Progenitor cell of endocrine pancreas (in vitro differentiated cells): ENCODE results near the gene ETF1. TPM values are rescaled to one million over a fixed set of nuclear protein-coding genes. Genes with fewer than 3 reads are reported as not detected.

Source experiments
- DNase-seq: peaks from one replicate; pipeline ENCODE4 v3.0.0; 2021; ENCODE audit warnings: low spot score; ENCODE audit not compliant: unreplicated experiment
- H3K27ac Mint-ChIP-seq: 2 replicates; pipeline ENCODE4 v1.8.0; 2021; ENCODE audit warnings: mild to moderate bottlenecking, moderate library complexity, mixed read lengths
- H3K27me3 Mint-ChIP-seq: 2 replicates; pipeline ENCODE4 v1.8.0; 2021; ENCODE audit warnings: mixed read lengths
- H3K36me3 Mint-ChIP-seq: 2 replicates; pipeline ENCODE4 v1.8.0; 2022; ENCODE audit warnings: mixed read lengths; ENCODE audit not compliant: insufficient read depth
- H3K4me1 Mint-ChIP-seq: 2 replicates; pipeline ENCODE4 v1.8.0; 2021; ENCODE audit warnings: low read depth, mixed read lengths
- H3K4me3 Mint-ChIP-seq: 2 replicates; pipeline ENCODE4 v1.8.0; 2021; ENCODE audit warnings: low read depth, mild to moderate bottlenecking, moderate library complexity, mixed read lengths
- H3K9me3 Mint-ChIP-seq: 2 replicates; pipeline ENCODE4 v1.8.0; 2021; ENCODE audit warnings: low read depth, mixed read lengths
- total RNA-seq: library from RNA; stranded (reverse); gene quantifications from 2 replicates; pipeline ENCODE4 v1.2.1, GENCODE V29; 2021
- TF ChIP-seq, protein P1 (sequence below): fragments of 200-600 bp; sonication (generic); IDR thresholded peaks from one replicate; pipeline ENCODE4 v1.5.0; 2021; ENCODE audit warnings: antibody characterized with exemption, mild to moderate bottlenecking; ENCODE audit not compliant: unreplicated experiment

Gene ETF1
- total RNA-seq, 1 donor from 2014 or later, result 73.1 TPM

GRCh38 chr5:138467711-138468132 lies 75.3 kb downstream of the ETF1 start:
- DNase-seq, result no peak
- TF ChIP-seq, protein P1, sequence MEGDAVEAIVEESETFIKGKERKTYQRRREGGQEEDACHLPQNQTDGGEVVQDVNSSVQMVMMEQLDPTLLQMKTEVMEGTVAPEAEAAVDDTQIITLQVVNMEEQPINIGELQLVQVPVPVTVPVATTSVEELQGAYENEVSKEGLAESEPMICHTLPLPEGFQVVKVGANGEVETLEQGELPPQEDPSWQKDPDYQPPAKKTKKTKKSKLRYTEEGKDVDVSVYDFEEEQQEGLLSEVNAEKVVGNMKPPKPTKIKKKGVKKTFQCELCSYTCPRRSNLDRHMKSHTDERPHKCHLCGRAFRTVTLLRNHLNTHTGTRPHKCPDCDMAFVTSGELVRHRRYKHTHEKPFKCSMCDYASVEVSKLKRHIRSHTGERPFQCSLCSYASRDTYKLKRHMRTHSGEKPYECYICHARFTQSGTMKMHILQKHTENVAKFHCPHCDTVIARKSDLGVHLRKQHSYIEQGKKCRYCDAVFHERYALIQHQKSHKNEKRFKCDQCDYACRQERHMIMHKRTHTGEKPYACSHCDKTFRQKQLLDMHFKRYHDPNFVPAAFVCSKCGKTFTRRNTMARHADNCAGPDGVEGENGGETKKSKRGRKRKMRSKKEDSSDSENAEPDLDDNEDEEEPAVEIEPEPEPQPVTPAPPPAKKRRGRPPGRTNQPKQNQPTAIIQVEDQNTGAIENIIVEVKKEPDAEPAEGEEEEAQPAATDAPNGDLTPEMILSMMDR, result no peak
- H3K9me3 Mint-ChIP-seq, result no peaks in the 10 kb centered on the region
- peaks cover 16% of the 10 kb centered on the region for H3K27me3 Mint-ChIP-seq
- H3K27ac Mint-ChIP-seq, result peak overlapping the region; percentile 93
- H3K36me3 Mint-ChIP-seq, result peaks cover 13% of the 10 kb centered on the region
- peak overlapping the region; percentile 81 for H3K4me3 Mint-ChIP-seq
- peaks cover 17% of the 10 kb centered on the region for H3K4me1 Mint-ChIP-seq

- H3K4me1 Mint-ChIP-seq, result peaks cover 13% of the 10 kb centered on the region
- DNase-seq, result no peak
- TF ChIP-seq, protein P1, result no peak
- peak overlapping the region; percentile 93 for H3K27ac Mint-ChIP-seq
- peak overlapping the region; percentile 81 for H3K4me3 Mint-ChIP-seq
- H3K27me3 Mint-ChIP-seq, result peaks cover 16% of the 10 kb centered on the region
- peaks cover 13% of the 10 kb centered on the region for H3K36me3 Mint-ChIP-seq
- H3K9me3 Mint-ChIP-seq, result no peaks in the 10 kb centered on the region
Observed at GRCh38 chr5:138466900-138467710, 75.9 kb downstream of the ETF1 start.

DNA sequence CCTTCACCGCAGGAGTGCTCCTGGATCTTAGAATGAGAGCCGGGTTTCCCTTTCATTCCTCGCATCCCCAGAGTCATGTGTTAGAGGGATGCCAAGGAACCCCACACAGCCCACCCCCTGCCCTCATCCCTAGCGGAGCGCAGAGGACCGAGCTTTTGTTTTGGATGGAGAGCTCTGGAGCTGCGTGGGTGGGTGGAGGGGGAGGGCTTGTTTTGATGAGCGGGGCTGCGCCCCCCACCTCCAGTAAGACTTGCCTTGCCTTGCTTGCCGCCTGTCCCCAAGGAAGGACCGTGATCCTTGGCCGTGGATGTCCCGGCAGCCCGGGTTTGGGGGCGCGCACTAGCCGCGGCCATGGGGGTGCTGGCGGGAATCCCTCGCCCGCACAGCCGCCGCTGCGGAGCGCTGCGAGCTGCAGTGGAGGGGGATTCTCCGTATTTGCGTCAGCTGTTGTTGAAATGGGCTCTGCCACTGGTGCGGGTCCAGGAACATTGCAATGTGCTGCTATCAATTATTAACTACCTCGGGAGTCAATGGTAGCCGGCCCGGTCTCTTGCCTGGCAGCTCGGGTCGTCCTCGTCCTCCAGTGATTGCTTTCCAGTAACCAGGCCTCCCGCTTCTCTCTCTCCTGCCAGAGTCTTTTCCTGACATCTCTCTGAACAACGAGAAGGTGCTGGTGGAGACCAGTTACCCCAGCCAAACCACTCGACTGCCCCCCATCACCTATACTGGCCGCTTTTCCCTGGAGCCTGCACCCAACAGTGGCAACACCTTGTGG lies 76.7 kb downstream of the ETF1 start:
- TF ChIP-seq, protein P1, result no peak
- Mint-ChIP-seq H3K9me3 (no peaks in the 10 kb centered on the region), H3K4me1 (peaks cover 12% of the 10 kb centered on the region), H3K27me3 (peaks cover 16% of the 10 kb centered on the region), H3K36me3 (peaks cover 13% of the 10 kb centered on the region), H3K27ac (peak overlapping the region; percentile 93), H3K4me3 (peak overlapping the region; percentile 81)
- peak; percentile 33 for DNase-seq

DNA sequence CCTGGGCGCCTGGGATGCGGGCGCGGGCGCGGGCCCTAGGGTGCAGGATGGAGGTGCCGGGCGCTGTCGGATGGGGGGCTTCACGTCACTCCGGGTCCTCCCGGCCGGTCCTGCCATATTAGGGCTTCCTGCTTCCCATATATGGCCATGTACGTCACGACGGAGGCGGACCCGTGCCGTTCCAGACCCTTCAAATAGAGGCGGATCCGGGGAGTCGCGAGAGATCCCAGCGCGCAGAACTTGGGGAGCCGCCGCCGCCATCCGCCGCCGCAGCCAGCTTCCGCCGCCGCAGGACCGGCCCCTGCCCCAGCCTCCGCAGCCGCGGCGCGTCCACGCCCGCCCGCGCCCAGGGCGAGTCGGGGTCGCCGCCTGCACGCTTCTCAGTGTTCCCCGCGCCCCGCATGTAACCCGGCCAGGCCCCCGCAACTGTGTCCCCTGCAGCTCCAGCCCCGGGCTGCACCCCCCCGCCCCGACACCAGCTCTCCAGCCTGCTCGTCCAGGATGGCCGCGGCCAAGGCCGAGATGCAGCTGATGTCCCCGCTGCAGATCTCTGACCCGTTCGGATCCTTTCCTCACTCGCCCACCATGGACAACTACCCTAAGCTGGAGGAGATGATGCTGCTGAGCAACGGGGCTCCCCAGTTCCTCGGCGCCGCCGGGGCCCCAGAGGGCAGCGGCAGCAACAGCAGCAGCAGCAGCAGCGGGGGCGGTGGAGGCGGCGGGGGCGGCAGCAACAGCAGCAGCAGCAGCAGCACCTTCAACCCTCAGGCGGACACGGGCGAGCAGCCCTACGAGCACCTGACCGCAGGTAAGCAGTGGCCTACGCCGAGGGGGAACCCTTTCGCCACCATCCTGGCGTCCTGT lies 77.5 kb downstream of the ETF1 start, which contains the start of gene EGR1:
TSS of gene EGR1 (plus strand) at position 219 of the 864 bp plus-strand sequence. CDS start at position 502, 283 bp downstream.
- peaks cover 16% of the 10 kb centered on the region for H3K27me3 Mint-ChIP-seq
- H3K27ac Mint-ChIP-seq, result peak within 1 kb of the TSS; percentile 96
- peak; percentile 82 for DNase-seq
- TF ChIP-seq, protein P1, result peak; percentile 11
- peak within 1 kb of the TSS; percentile 81 for H3K4me3 Mint-ChIP-seq
- peaks cover 12% of the 10 kb centered on the region for H3K4me1 Mint-ChIP-seq
- H3K9me3 Mint-ChIP-seq, result no peaks in the 10 kb centered on the region
- H3K36me3 Mint-ChIP-seq, result peaks cover 13% of the 10 kb centered on the region
